GM12864 (cell line): Measurements from ENCODE around the gene NELL1.

ENCODE experiments used
- DNase-seq: peaks from one replicate; pipeline ENCODE4 v3.0.0-alpha.2; 2011; ENCODE audit warnings: low read depth
- H3K4me3 ChIP-seq: 2 replicates; pipeline ENCODE4 v1.5.1; 2011; ENCODE audit warnings: mild to moderate bottlenecking, low read depth, low read length, control low read depth
- TF ChIP-seq, protein P1 (sequence below): IDR thresholded peaks from 2 replicates; pipeline ENCODE4 v1.5.1; 2011; ENCODE audit warnings: low read depth, mild to moderate bottlenecking, moderate library complexity, low read length, control low read depth, inconsistent platforms; ENCODE audit errors: missing control alignments

NELL1 gene

DNA sequence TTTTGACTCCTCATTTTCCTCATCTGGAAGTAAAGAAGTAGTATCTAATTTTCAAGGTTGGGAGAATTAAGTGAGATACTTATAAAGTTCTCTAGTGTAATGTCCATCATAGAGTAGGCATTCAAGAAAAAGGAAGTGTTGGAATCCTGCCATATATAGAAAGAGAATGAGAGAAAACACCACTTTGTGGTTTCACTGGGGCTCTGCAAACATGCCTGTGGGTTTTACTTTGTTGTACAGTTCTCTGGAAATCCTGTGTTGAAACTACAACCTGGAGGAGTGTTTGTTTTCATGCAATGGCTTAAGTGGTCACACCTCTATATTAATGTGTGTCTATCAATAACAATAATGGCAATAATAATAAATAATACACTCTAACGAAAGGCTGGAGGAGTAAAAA is 741.7 kb downstream of the NELL1 start:
- no peak overlapping the region for H3K4me3 ChIP-seq
- no peak for DNase-seq
- TF ChIP-seq, protein P1, sequence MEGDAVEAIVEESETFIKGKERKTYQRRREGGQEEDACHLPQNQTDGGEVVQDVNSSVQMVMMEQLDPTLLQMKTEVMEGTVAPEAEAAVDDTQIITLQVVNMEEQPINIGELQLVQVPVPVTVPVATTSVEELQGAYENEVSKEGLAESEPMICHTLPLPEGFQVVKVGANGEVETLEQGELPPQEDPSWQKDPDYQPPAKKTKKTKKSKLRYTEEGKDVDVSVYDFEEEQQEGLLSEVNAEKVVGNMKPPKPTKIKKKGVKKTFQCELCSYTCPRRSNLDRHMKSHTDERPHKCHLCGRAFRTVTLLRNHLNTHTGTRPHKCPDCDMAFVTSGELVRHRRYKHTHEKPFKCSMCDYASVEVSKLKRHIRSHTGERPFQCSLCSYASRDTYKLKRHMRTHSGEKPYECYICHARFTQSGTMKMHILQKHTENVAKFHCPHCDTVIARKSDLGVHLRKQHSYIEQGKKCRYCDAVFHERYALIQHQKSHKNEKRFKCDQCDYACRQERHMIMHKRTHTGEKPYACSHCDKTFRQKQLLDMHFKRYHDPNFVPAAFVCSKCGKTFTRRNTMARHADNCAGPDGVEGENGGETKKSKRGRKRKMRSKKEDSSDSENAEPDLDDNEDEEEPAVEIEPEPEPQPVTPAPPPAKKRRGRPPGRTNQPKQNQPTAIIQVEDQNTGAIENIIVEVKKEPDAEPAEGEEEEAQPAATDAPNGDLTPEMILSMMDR, result no peak

DNA sequence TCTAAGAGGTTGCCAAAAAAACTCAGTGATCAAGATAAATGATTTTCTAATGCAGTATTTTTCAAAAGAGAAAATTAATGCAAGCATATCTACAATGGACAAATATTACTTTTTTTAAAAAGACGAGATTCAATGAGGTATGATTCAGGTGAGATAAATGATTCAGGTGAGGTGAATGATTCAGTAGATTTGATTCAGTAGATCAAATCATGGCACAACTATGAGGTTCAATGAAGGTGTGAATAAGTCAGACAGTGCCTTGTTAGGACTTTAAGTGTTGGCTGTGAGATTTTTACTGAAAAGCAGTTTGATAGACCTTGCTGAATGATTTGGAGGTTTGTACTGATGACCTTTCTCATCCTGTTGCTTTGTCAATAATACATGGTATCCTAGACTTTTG is 742.2 kb downstream of the NELL1 start:
- TF ChIP-seq, protein P1, result no peak
- H3K4me3 ChIP-seq, result no peak overlapping the region
- no peak for DNase-seq

DNA sequence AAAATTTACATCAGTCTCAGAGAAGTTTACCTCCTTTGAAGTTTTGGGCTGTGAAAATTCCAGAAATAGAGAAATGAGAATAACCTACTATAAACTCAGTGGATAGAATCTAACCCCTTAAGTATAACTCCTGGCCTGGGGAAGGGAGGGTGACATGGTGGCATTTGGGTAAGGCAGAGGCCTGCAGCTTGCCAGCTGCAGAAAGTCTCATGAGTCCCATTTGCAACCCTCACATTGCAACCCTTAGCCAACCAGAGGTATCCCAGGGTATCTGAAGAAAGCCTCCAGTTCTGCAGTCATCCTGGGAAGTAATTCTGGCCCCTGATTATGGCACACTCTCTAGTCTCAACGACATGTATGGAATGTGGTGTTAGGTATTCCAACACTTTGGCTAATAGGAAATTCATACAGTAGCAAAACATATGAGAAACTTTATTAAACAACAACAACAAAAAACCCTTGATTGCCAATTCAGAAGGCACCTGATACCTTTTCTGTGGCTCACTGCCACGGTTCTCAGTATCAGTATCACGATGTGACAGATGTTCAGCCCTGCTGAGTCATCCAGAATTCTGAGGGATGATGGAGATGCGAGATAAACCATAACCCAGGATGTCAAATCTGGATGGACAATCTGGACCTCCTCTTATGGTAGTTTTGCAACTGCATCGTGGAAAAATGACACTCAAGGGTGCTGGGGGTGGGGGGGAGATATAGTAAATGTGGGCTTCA is 743.4 kb downstream of the NELL1 start:
- TF ChIP-seq, protein P1, result no peak
- no peak overlapping the region for H3K4me3 ChIP-seq
- no peak for DNase-seq

DNA sequence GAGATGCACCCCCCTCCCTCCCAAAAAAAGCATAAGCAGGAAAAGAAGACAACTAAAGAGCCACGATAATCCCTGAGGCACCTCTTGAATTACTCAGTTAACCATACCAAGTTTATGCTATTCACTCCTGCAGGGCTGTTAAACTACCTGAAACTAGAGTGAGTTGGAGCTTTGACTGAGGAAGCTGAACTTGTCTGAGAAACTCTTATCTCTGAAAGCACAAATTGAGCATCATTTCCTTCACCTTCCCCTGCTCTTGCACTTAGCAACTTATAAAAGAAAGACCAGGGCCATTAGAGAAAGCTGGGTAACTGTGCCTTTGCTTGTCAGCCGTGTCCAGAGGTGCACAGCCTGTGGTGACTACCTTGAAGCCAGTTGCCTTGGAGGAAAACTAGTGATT is 745.6 kb downstream of the NELL1 start:
- no peak overlapping the region for H3K4me3 ChIP-seq
- TF ChIP-seq, protein P1, result no peak
- no peak for DNase-seq

DNA sequence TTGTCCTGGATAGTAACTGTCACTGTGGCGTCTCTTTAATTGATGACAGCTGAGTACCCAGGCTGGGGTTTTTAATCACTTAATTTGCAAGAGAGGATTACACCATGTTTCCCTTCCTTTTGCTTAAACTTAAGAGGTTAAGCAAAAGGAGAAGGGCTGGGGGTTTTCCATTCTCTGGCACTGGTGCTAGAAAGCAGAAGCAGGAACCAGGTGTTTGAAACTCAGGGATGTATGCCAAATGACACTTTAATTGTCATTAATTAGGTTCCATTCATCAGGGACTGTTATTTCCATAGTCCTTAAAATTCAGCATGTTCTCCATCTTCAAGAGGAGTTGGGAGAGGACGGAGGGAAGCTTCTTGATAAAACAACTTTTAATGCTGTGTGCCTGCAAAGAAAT is 746.2 kb downstream of the NELL1 start:
- no peak for DNase-seq
- TF ChIP-seq, protein P1, result no peak
- H3K4me3 ChIP-seq, result no peak overlapping the region

- no peak for DNase-seq
- TF ChIP-seq, protein P1, result no peak
- no peak overlapping the region for H3K4me3 ChIP-seq
Observed at GRCh38 chr11:21421711-21422329, 752.4 kb downstream of the NELL1 start.

DNA sequence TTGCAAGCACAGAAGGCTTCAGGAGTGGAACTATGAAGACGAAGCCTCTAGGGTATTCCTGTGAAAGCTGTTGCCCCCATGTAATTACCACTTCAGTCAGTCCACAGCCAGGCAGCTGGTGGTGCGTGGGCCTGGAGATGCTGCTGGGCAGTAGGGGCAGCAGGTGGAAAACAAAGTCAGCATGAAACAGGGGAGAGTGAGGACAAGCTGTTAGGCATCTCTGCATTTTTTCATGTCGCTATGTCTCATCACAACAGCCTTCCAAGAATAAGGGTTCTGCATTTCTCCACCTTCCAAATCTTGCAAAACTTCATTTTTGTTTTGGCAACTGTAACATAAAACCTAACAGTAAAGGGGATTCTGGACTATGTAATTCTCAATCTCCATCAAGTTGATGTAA is 757.5 kb downstream of the NELL1 start:
- no peak overlapping the region for H3K4me3 ChIP-seq
- DNase-seq, result no peak
- TF ChIP-seq, protein P1, result no peak
